ENCODE measurements around the gene CRY1.
"Not testable (repeated sequence)": the region's sequence is repeated elsewhere in the genome, so short reads cannot be mapped to it uniquely, and the experiment has no call there.

The CRY1 gene

DNA sequence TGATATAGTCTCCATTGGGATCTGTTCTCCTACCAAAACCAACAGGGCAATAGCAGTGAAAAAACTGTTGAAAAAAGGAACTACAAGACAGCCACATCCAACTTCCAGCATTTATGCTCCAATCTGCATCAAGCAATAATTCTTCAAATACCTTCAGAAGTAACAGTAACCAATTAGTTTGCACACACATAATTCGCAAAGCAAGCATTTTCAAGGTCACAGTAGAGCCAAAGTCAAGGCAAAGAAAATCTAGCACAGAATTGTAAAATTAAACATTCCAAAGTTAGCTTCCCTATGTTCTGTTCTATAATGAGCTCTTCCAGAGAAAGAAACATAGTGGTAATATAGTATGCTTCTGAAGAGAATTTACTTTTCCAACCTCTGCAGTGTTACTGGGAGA, 95.4 kb downstream of the CRY1 start:
- no peak for DNase-seq

DNA sequence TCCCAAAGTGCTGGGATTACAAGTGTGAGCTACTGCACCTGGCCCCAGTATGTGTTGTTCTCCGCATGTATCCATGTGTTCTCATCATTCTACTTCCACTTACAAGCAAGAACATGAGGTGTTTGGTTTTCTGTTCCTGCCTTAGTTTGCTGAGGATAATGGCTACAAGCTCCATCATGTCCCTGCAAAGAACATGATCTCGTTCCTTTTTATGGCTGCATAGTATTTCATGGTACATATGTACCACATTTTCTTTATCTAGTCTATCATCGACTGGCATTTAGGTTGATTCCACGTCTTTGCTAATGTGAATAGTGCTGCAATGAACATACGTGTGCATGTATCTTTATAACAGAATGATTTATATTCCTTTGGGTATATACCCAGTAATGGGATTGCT, 97.2 kb downstream of the CRY1 start:
- not testable (repeated sequence) for DNase-seq

DNA sequence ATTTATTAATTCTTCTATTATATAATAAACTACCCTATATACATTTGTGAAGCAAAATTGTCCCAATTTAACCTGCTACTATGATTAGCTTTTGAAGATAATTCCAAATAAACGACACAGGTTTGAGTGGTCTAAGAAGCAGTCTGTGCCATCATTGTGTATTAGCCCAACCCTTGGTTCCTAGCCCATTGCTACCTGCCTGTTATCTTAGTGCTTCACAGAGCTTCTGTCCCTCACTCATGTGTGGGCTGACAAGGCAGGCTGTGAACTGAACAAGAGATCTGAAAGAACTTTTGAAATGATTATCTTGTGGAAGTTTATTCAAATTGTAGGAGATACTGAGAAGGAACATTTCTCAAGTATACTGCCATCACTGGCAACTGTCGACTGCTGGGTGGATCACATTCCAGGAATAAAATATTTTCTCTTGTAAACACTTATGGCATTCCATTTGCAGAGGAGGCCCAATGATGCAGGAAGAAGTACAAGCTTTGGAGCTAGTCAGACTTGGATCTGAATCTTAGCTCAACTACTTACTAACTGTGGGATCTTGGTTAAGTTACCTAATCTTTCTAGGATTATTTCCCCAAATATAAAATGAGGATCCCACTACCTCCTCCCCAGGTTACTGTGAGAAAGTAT, 98.6 kb downstream of the CRY1 start:
- no peak for DNase-seq

DNA sequence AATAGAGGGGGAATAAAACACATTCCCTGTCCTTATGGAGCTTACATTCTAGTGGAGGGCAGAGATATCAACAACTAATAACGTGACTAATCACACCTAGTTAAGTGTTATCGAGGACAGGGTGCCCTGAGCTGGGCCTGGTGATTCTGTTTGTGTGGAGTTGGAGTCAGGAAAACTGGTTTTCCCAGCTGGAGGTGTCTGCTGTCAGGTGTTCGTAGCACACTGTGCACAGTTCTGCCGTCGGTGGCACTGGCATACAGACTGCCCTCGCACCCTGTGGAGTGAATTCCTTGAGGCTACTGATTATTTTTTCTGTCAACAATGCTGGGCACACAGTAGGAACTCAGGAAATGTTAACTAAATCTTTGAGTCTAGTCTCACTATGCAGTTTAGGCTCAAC, 105.5 kb downstream of the CRY1 start:
- no peak for DNase-seq

DNA sequence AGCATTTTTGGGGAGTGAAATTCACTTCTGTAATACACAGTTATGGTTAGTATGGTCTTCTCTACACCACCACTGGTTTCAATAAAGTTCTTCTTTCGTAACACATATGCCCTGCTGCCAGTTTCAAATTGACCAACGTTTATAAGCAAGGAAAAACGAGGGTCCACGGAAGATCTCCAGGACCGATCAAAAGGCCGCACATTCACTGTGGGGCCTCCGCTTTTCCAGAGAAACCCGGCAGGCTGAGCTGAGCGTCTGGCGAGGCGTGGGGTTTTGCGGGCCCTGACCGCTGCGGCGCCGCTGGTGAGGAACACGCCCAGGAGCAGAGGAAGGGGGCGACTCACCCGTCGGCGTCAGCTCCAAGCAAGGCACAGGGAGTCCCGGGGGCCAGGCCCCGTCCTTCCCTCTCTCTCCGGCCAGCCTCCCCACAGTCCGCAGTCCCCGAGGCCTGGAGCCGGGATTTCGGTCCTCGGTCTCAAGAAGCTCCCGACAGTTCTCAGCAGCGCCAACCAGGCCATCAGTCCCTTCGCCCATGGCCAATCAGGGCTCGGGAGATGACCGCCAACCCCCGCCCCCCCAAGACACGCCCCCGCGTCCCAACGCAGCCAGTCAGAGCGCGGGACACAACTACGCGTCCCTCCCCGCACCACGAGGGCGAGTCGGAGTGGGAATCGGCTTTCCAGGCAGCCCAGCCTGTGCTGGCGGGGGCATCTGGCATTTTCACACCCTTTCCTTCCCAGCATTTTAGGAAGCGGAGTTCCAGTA, 106.5 kb downstream of the CRY1 start, which contains the start of gene MTERF2:
Gene MTERF2, minus strand, starts transcription at position 522 of the 765 bp plus-strand sequence. CDS start 8,432 bp downstream, outside the sequence.
- DNase-seq = peak; percentile 79

DNA sequence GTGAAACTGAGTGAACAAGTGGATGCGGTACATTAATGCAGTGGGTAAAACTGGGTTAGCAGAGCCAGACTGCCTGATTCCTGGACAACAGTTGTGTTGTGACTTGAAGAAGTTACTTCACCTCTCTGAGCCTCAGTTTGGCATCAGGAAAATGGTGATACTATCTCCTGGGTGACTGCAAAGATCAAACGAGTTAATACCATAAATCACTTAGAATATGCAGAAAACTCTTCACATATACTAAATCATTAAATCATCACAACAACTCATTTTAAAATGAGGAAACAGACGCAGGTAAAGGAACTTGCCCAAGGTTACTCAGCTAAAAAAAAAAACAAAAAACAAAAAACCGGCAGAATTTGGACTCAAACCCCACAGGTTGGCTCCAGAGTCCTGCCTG, 107.2 kb downstream of the CRY1 start:
- no peak for DNase-seq

DNA sequence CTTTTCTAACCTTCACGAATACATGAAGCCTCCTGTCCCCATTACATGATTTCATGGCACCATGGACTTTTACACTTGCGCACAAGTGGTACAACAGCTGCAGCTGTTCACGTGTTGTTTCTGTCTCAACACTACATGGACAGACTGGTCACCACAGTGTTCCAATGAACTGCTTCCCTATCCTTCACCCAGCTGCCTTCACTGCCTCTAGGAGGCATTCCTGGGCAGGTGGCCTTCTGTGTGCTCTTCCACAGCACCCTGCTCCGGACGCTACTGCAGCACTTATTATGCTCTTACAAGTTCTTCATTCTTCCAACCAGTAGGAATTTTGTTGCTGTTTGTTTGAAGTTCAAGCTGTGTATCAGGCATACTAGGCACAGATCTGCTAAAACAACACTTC, 107.9 kb downstream of the CRY1 start:
- no peak for DNase-seq

GRCh38 chr12:106984588-106985137, 108.7 kb downstream of the CRY1 start:
- no peak for DNase-seq

DNA sequence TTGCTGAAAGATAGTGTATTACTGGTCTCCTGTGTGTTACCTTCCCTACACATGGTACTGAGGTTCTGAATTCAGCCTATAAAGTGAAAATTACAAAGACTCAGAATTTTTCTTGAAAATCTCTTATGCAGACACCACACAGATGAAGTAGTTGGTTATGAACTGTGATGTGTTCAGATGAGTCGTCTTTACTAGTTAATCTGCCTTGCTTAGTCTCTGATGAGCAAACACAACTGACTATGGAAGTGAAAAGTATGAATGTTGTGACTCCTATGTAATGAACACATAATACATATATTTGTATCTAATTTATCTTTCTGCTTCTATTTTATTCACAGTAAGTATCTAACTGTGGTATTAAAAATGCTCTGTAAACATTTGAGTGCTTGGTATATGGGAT, 111.1 kb downstream of the CRY1 start:
- DNase-seq = no peak

DNA sequence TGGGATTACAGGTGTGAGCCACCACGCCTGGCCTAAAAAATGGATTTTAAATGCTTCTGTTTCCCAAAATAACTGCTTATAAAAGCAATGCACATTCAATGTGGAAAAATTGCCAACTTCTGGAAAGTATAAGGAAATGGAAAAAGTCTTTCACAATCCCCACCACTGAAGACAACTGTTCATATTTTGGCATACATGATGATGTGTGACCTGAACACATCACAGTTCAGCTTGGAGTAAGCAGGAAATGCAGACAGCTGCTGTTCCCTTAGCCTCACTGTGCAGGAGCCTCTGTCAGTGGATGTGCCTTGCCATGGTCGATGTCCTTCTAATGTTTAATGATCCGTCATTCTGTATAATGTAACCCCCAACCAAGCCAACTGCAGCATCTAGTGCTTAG, 111.6 kb downstream of the CRY1 start:
- no peak for DNase-seq

DNA sequence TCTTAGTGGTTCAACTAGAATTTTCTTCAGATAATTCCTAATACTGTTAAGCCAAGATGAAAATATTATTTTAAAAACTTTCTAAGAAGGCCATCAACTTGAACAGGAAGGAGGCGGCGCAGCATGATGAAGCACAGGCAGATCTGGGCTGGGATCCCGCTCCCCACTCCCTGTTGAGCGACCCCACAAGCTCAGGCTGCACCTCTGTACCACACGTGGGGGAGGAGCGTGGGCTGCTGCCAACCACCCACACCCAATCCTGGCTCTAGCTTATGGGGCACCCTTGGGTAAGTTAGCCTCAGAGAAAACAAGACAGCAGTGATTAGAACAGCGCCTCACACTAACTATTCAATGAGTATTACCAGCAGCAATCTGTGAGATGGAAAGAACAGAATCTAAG, 112.4 kb downstream of the CRY1 start:
- DNase-seq = no peak

- DNase-seq = no peak
Observed at GRCh38 chr12:106978035-106978800, 115.1 kb downstream of the CRY1 start.

DNA sequence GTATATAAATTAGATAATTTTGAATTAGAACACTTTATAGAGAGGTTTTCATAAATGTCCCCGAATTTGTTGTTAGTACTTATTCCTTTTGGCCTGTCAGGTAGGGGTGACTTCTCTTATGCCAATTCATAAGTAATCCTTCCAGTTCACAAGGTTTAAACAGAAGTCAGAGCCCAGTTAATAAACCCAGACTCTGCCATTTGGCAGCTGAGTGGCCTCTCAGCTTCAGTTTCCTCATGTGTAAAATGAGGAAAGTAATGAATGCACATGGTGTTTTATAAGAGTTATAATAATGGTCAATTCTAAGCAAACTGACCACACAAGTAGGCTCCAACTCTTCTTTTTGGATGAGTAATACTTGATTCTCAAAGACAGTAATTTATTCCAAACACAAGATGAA, 116.7 kb downstream of the CRY1 start:
- no peak for DNase-seq

DNA sequence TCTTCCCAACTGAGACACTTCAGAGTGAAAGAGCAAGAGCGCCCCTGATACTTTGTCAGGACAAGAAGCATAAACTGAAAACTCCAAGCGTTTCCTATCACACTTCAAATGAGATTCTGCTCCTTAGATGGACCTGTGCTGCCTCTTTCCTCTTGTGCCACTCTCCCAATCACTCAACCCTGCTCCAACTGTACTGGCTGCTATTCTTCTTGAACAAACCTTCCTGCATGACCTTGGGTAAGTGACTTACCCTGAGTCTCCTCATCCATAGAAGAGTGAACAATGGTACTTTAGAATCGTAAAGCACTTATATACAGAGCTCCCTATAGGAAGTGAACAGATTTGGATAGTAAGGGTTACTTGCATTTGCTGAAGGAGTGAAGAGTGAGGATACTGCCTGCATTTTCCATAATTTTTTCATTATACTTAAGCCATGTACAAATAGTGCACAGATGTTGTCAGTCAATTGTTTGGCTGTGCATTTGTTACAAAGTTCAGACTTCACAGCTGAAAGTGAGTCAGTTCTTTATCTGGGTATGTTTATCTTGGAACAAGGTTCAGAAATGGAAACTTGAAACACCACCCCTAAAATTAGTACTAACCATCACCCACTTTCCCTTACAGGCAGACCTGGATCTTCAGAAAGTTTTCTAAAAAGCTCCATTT, 117.2 kb downstream of the CRY1 start:
- no peak for DNase-seq

DNA sequence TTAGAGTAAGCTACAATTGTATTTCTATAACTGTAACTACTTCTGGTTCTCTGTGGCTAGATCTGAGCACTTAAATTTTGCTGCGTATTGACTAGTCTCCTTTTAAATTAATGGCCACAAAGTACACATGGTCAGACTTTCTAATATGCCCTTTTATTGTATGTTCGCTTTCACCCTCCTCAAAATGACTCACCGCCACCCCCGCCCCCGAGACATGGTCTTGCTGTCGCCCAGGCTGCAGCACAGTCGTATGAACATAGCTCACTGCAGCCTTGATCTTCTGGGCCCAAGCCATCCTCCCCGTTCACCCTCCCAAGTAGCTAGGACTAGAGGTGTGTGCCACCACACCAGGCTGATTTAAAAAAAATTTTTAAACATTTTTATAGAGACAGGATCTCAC, 118.3 kb downstream of the CRY1 start:
- no peak for DNase-seq

- no peak for DNase-seq
Observed at GRCh38 chr12:106974511-106974910, 118.8 kb downstream of the CRY1 start.

DNA sequence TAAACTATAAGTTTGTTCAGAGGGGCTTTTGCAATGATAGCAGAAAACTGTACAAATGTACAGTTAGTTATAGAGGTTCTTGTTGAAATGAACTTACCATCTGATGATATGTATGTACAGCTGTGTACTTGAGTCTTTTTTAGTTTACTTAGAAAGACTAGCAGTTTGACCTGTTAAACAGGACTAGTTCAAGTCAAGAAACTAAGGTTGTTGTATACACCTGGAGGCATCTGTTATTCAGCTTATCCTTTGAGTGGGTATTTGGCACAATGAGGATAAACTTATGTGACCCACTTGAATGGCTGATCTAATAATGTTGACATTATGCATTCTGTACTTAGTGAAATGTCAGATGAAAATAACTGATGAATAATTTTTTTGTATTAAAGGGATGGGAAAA, 119.8 kb downstream of the CRY1 start:
- no peak for DNase-seq

DNA sequence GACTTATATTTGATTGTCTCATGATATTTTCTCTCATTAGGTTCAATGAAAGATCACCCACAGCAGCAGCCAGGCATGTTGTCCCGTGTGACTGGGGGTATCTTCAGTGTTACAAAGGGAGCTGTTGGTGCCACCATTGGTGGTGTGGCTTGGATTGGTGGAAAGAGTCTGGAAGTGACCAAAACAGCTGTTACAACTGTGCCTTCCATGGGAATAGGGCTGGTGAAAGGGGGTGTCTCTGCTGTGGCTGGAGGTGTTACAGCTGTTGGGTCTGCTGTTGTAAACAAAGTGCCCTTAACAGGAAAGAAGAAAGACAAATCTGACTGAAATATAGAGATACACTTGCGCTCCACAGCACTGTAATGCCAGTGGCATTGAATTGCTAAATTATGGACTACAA, 122.3 kb downstream of the CRY1 start:
- no peak for DNase-seq

DNA sequence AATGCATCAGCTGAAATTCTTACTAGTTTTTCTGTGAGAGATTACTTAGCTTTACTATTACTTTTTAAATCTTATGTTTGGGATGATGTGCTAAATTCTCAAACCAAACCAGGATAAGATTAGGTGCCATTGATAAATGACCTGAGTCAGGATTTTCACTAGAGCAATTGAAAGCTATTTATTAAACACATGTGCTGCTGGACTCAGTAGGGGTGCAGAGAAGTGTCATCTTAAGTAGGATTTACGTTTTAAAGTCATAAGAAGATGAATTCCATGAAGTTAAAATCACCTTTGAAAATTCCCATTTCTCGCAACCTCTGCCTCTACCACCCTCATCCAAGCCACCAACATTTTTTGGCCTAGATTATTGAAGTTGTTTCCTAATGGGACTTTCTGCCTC, 128.8 kb downstream of the CRY1 start:
- no peak for DNase-seq

DNA sequence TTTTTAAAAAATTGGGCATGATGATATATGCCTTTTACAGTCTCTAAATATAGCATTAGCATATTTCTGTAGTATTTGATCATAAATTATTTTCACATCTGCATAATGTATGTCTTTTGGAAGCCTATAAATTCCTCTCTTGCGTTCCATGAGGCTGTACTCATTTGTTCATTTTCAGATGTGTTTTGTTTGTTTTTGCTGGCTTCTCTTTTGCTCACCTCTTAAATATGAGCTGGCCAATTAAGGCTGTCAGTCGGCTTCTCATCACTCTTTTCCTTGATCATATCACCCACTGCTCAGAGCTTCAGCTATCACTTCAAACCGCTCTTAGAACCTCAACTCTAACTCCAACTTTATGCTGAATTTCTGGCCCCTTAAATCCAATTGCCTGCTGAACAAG, 131.1 kb downstream of the CRY1 start:
- DNase-seq = no peak

GRCh38 chr12:106960443-106960842, 132.9 kb downstream of the CRY1 start:
- no peak for DNase-seq

DNA sequence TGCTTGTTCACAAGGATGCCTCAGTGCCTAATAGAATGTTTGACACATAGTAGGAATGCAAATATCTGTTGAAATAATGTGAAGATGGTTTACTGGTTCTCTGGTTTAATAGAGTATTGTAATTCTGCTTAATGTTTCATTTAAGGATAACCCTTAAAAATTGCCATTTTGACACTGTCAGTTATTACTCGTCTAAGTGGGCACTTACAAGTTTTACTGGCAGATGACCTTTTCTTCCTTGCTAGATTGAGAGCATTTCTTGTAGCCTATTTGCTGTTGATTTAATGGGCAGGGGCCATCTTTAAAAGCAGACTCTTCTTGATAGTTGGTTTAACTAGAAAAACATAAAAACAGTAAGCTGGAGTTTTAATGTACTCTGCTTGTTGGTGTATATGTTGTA, 135.8 kb downstream of the CRY1 start:
- no peak for DNase-seq

DNA sequence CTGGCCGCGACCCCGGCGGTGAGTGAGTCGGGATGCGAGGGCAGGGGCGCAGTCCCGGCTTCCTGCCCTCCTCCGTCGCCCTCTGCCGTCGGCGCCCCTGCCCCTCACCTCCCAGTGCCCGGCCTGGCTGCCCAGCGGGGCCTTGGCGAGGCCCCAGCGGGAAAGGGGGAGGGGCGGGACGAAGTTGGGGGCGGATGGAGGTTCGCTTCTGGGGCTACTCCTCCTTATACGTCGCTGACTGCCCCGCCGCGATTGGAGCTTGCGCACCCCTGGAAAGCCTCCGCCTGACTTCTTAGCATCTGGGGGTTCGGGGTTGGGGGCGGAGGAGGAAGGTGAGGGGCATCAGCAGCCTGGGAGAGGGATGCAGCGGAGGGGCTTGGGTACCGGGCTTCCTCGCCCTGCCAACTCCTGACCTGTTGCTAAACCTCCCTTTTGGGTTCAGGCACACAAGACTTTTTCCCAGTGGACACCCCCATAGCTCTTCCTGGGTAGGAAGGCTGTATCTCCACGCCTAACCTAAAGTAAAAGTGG, 137.2 kb downstream of the CRY1 start:
- peak; percentile 45 to 62 for DNase-seq
